Testis (tissue), 3 donors: ENCODE measurements around the gene ENO1. TPM values are rescaled to one million over a fixed set of nuclear protein-coding genes. Genes with fewer than 3 reads are reported as not detected.

Experiments used
- DNase-seq: peaks from one replicate; pipeline ENCODE4 v3.0.0-alpha.2; 2019
- H3K27ac ChIP-seq, 2 donors: fragments of 200-600 bp; sonication (generic); one replicate each; pipeline ENCODE4 v1.5.1; 2019
- H3K27me3 ChIP-seq: fragments of 200-600 bp; sonication (generic); one replicate; pipeline ENCODE4 v1.5.1; 2019
- H3K36me3 ChIP-seq: fragments of 200-600 bp; sonication (generic); one replicate; pipeline ENCODE4 v1.5.1; 2017; ENCODE audit warnings: low read depth; ENCODE audit errors: missing control alignments
- H3K4me1 ChIP-seq: fragments of 200-600 bp; sonication (generic); one replicate; pipeline ENCODE4 v1.5.1; 2019
- H3K4me3 ChIP-seq, 2 donors: fragments of 200-600 bp; sonication (generic); one replicate each; pipeline ENCODE4 v1.5.1; 2017 to 2019
- H3K9me3 ChIP-seq: fragments of 200-600 bp; sonication (generic); one replicate; pipeline ENCODE4 v1.5.1; 2017
- POLR2A ChIP-seq: fragments of 450-650 bp; IDR thresholded peaks from one replicate; pipeline ENCODE4 v1.6.1; 2017; ENCODE audit warnings: antibody characterized with exemption, mild to moderate bottlenecking, moderate library complexity
- WGBS, 2 donors: methylation state at CpG; one replicate each; pipeline ENCODE4 v1.1.5; 2018; 5-methylcytosine and 5-hydroxymethylcytosine counted together
- intact Hi-C: fragments of 100-400 bp; cut with DNase I; formaldehyde crosslinking; loops from one replicate; pipeline ENCODE4 v1.15.1; 2023; ENCODE audit warnings: low total_unique reads
- microRNA-seq, 2 donors: library from miRNA; unstranded; fragments of <30 nt; microRNA quantifications; one replicate each; pipeline ENCODE4, GENCODE V29; 2016; ENCODE audit warnings: borderline number of aligned reads in 2 of 2, borderline replicate concordance in 1 of 2
- polyA plus RNA-seq: library from polyadenylated mRNA; stranded (reverse); fragments of 350-450 nt; fragmentation: Illumina TruSeq; extraction: RNeasy Lipid Tissue Mini Kit (QIAGEN cat#74804); gene quantifications from one replicate; pipeline ENCODE4 v1.2.3, GENCODE V29; 2014; ENCODE audit warnings: low read depth, low replicate concordance; ENCODE audit not compliant: insufficient read depth
- small RNA-seq, 2 donors: library from RNA; depleted of rRNA; stranded (forward); fragments of <200 nt; gene quantifications; one replicate each; pipeline ENCODE3, GENCODE V24; 2016
- total RNA-seq, 2 donors: library from RNA; depleted of rRNA; stranded (reverse); fragments of >200 nt; gene quantifications; one replicate each; pipeline ENCODE4 v1.2.3, GENCODE V29; 2016
- TF ChIP-seq, protein P1 (sequence below), 3 experiments: fragments of 450-650 bp in 2 of 3; fragments of 200-600 bp in 1 of 3; sonication (generic) in 1 of 3; IDR thresholded peaks; one replicate each; pipeline ENCODE4 v1.5.1; 2016 to 2019; ENCODE audit warnings: antibody characterized with exemption in 3 of 3, mild to moderate bottlenecking in 2 of 3, moderate library complexity in 1 of 3

ENO1 gene
- total and polyA plus RNA-seq, 3 donors from 2014 or later, result 310 to 589 (median 380) TPM

DNA sequence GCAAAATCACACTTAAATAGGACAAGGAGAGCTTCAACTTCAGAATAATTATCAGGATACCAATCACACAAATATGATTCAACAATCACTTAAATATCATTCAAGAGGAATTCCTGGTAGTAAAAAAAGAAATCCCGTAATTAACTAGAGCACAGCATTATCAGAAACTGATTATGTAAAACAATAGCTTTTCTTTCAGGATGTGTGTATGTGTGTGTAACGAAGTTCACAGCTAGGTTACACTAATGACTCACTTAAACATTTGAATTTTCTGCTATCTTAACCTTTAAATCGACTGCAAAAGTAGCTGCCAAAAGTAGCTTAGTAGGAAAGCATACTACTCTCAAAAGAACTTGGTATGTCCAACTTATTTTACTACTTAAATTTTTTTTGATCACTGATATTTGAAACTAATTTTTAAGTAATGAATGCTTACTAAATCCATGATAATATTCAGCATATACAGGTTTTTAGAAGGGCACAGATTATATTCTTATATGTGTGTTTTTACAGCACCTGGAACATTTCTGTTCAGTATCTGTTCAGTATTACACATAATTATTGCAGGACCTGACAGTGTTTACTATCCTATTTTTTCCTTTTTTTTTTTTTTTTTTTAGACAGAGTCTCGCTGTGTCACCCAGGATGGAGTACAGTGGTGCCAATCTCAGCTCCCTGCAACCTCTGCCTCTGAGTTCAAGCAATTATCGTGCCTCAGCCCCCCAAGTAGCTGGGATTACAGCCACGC is 65.3 kb downstream of the ENO1 start:
- Histone ChIP-seq H3K4me3 (no peak overlapping the region), H3K27me3 (no peaks in the 10 kb centered on the region), H3K36me3 (no peaks in the 10 kb centered on the region), H3K4me1 (peaks cover 19% of the 10 kb centered on the region), H3K9me3 (no peaks in the 10 kb centered on the region), H3K27ac (no peak overlapping the region)
- intact Hi-C loops, result no loop called here
- no peak for TF ChIP-seq POLR2A
- TF ChIP-seq, protein P1, sequence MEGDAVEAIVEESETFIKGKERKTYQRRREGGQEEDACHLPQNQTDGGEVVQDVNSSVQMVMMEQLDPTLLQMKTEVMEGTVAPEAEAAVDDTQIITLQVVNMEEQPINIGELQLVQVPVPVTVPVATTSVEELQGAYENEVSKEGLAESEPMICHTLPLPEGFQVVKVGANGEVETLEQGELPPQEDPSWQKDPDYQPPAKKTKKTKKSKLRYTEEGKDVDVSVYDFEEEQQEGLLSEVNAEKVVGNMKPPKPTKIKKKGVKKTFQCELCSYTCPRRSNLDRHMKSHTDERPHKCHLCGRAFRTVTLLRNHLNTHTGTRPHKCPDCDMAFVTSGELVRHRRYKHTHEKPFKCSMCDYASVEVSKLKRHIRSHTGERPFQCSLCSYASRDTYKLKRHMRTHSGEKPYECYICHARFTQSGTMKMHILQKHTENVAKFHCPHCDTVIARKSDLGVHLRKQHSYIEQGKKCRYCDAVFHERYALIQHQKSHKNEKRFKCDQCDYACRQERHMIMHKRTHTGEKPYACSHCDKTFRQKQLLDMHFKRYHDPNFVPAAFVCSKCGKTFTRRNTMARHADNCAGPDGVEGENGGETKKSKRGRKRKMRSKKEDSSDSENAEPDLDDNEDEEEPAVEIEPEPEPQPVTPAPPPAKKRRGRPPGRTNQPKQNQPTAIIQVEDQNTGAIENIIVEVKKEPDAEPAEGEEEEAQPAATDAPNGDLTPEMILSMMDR (IDR thresholded peaks at IDR 0.05), result no peak
- 67 to 73% methylated on average over 6 of the region's 6 CpGs for WGBS, 2 donors
- no peak for DNase-seq

DNA sequence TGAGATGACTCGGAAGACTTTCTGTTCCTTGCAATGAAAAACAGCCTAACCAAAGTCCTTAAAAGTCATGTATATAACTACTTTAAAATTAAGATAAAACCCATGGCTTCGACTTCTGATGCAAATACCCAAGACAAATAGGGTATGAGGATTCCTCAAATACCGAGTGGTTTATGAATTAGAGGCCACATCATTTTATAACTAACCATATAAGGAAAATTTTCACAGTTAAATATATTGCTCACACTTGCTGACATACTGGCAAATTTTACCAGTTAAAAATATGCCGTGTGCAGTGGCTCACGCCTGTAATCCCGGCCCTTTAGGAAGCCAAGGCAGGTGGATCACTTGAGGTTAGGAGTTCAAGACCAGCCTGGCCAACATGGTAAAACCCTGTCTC is 66.4 kb downstream of the ENO1 start:
- Histone ChIP-seq H3K27me3 (no peaks in the 10 kb centered on the region), H3K36me3 (no peaks in the 10 kb centered on the region), H3K27ac (no peak overlapping the region), H3K9me3 (no peaks in the 10 kb centered on the region), H3K4me3 (no peak overlapping the region), H3K4me1 (peaks cover 19% of the 10 kb centered on the region)
- 72 to 92% methylated on average over 6 of the region's 6 CpGs for WGBS, 2 donors
- no peak for DNase-seq
- intact Hi-C loops, result no loop called here
- no peak for TF ChIP-seq POLR2A
- TF ChIP-seq, protein P1 (IDR thresholded peaks at IDR 0.05), result no peak

Small RNA genes within 50 kb of the gene (microRNA-seq; reads per million reads assigned to microRNA genes)
- 0 reads per million in 2 donors for gene MIR6728

Small RNA genes within 50 kb of the gene (small RNA-seq; reads per million reads assigned to genes)
- gene AL139415.2, result 0 reads per million in 2 donors
- gene MIR6728, result 0 reads per million in 2 donors
- 0 reads per million in 2 donors for gene RNU6-304P

Other genes with a start within 250 kb of the ENO1 start
- gene RERE, start 61.0 kb downstream of the ENO1 start, total RNA-seq, result 100 to 1,000 TPM; 203 to 229 TPM
- 90.8 TPM for gene RERE, start 61.0 kb downstream of the ENO1 start, polyA plus RNA-seq
- gene CA6, start 67.2 kb upstream of the ENO1 start, total RNA-seq, result under 1 TPM in 1 of 2 donors, not detected in 1; 0.68 TPM
- gene CA6, start 67.2 kb upstream of the ENO1 start, polyA plus RNA-seq, result not detected
- 1 to 10 TPM; 1.4 to 2.2 TPM for gene SLC2A7, start 147.7 kb upstream of the ENO1 start, total RNA-seq
- gene SLC2A7, start 147.7 kb upstream of the ENO1 start, polyA plus RNA-seq, result 0.75 TPM
- 10 to 100 TPM; 74.1 to 90.5 TPM for gene SLC2A5, start 190.9 kb upstream of the ENO1 start, total RNA-seq
- gene SLC2A5, start 190.9 kb upstream of the ENO1 start, polyA plus RNA-seq, result 230 TPM